ENCODE results near the gene USP17L22.
"Not testable (repeated sequence)": the region's sequence is repeated elsewhere in the genome, so short reads cannot be mapped to it uniquely, and the experiment has no call there.

DNA sequence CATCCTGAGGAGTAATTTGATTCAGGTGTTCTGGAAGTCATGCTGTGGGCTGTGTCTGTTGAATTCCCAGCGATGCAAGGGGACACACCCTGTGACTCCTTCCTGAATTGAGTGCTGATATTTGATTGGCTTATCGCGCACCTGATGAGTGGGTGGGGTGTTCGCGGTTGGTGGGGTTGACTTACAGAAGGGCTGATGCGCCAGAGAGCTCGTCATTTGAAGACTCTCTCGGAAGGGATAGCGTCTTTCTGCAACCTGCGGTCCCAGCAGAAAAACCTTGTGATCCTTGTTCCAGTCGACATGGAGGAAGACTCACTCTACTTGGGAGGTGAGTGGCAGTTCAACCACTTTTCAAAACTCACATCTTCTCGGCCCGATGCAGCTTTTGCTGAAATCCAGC, 14.3 kb upstream of the USP17L22 start, which contains the start of gene USP17L19:
- TF ChIP-seq, protein P1, sequence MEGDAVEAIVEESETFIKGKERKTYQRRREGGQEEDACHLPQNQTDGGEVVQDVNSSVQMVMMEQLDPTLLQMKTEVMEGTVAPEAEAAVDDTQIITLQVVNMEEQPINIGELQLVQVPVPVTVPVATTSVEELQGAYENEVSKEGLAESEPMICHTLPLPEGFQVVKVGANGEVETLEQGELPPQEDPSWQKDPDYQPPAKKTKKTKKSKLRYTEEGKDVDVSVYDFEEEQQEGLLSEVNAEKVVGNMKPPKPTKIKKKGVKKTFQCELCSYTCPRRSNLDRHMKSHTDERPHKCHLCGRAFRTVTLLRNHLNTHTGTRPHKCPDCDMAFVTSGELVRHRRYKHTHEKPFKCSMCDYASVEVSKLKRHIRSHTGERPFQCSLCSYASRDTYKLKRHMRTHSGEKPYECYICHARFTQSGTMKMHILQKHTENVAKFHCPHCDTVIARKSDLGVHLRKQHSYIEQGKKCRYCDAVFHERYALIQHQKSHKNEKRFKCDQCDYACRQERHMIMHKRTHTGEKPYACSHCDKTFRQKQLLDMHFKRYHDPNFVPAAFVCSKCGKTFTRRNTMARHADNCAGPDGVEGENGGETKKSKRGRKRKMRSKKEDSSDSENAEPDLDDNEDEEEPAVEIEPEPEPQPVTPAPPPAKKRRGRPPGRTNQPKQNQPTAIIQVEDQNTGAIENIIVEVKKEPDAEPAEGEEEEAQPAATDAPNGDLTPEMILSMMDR (IDR thresholded peaks at IDR 0.05) = not testable (repeated sequence)
- not testable (repeated sequence) for TF ChIP-seq POLR2AphosphoS5 (IDR thresholded peaks at IDR 0.05)
